Left hindlimb (tissue), 1 donor: ENCODE measurements around the gene MCC.

Experiments
- DNase-seq: peaks from one replicate; pipeline ENCODE4 v3.0.0-alpha.2; 2018

The MCC gene

DNA sequence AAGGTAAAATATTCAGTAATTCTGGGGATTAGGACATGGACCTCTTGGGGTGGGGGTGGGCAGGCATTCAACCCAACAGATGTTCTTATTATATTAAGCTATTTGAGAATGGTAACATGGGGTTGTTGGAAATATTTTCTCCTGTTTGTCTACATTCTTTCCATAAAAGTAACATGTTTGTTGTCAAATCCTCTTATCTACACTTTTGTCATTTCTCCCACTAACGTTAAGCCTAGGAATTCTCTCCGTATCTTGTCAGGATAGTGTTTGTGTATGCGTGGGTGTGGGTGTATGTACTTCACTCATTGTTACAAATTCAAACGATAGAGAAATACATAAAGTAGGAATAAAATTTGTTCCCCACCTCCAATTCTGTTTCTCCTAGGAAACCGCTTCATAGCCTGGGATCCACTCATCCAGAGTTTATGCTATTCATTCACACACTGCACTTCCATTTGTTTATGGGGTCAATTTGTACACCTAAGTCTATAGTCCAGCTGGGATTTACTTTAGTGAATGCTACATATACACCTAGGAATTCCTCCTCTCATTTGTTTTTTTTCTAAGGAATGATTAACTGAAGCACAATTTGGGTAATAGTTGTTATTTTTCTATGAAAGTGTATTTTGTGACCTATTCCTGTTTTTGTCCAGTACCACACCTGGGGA lies 294.8 kb downstream of the MCC start:
- DNase-seq = no peak

DNA sequence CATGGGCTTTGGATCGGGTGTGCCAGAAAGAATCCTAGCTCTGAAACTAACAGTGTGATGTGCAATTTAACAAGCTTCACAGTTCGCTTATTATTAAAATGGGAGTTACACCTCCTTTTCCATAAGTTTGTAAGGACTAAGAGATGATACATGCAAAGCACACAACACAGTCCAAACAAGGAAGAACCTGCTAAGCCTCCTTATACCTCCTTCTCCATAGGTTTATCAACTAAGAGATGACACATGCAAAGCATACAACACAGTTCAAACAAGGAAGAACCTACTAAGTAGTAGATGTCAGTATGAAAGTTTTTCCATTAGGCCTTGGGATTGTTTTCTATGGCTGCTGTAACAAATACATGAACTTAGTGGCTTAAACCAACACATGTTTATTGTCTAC lies 295.7 kb downstream of the MCC start:
- DNase-seq = no peak

DNA sequence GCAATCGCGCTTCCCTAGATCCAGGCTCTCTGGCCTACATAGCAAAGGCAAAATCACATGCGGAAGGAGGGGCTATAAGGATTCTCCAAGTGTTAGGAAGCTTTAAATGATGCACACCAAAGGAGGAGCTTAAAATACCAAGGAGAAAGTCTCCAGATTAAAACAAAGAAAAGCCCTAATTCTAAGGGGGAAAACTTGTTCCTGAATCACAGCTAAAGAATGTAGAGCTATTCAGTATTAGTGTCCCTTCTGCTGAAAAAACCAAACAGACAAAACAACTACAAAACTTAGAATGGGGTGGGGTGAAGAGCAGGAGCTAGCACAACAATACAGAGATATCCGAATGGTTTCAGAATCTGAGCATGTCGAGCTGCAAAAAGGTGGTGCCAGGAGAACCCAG lies 297.9 kb downstream of the MCC start:
- no peak for DNase-seq

DNA sequence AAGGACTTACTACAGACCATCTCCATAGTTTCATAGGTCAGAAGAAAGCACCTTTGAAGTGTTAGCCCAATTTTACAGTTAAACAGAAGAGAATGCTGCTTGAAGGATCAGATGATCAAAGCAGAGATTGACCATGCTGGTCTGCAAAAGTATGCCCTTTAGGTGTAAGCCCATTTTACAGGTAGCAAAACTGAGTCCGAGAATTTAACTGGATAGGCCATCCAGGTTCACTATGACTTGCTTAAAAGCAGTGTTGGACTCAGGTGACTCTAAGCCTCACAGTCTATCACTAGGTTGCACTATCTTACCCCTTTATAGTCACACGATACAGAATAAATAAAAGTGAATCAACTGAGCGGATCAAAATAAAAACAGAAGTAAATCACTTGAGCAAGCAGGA lies 299.0 kb downstream of the MCC start:
- DNase-seq = no peak

DNA sequence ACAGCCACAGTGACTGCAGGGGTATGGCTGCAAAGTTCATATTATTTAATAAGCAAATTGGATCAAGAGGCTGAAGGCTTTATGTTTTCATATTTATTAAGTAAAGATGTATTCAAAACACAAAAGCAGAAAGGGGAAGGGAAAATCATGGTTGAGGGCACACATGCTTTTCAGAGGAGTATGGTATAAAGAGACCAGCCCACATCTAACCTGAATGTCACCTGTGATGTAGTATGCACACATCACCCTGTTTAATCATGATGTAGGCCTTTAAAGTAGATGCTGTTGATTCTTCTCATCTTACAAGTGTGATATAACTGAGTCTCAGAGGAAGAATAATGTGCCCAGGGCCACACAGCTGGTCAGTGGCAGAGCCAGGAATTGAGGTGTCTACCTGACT lies 299.8 kb downstream of the MCC start:
- DNase-seq = no peak

DNA sequence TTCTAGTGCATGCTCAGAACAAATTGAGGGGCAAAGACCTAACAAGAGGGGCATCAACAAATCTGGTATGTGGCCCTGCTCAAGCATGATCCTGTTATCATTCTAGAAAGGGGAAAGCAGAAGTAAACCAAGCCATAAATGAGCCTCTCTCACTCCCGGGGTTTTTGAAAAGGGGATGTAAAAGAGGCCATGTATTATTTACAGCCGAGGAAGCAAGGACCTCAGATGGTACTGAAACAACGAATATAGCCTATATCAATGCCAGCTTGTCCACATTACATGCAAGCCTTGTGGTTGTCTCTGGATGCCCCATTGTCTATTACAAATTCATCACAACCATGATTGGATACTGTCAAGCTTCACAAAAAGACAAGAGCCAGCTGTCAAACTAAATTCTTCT lies 300.3 kb downstream of the MCC start:
- DNase-seq = no peak

DNA sequence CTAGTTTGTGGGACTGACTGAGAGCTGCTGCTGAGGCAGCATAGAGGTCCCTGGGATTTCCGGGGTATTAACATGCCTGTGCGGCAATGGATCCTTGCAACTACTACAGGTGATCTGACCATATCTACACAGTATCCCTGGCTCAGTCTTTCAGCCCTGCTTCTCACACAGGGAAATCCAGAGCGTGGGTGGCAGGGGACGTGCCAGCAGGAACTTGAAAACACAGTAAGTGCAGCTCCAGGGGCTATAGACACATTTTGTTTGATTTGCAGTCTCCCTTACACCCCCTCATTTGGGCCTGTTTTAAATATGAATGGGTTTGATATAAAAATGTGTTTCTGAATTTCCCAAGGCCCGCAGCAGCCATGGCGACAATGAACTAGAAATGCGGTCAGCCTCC lies 302.2 kb downstream of the MCC start:
- DNase-seq = no peak

DNA sequence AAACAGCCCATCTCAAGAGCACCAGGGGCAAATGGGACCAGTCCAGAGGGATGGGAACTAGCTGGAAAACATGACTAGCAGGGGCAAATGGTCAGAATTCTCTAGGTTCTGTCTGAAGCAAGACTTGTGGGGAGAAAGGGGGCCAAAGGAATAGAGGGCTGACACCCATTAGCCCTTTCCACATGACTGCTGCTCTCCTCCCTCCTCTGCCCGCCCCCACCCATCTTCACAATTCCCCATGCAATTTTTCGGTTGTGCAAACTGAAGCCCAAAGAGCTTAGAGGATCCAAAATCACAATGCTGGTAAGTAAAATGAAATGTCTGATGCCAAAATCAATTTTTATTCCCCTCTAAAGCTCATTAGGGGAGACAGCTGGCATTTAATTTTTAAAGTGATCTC lies 304.6 kb downstream of the MCC start:
- no peak for DNase-seq

DNA sequence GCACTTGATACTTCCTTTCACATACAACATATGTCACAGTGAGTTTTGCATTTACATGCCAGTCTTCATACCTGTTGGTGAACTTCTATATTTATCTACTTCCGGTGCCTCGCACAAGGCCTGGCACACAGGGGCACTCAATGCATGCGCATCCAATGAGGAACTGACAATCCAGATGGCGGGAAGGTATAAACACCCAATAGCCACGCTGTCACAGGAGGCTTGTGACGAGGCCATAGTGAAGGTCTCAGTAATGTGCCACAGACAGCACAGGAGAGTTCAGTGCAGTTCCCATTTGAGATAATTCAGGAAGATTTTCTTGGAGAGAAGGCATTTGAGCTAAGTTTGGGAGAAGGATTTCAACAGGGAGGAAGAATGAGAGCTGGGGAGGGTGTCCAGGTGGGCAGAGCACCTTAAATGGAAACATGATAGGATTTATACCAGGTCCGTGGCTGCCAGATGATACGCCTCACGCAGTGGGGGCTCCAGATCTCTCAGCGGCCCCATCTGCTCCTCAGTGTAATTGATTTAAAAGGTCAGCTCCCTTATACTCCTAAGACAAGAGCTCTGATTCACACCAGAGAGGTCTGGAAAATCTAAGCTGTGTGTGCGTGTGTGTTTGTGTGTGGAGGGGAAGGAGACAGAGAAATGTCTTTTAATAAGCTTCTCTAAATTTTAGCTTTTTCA lies 305.5 kb downstream of the MCC start:
- no peak for DNase-seq

DNA sequence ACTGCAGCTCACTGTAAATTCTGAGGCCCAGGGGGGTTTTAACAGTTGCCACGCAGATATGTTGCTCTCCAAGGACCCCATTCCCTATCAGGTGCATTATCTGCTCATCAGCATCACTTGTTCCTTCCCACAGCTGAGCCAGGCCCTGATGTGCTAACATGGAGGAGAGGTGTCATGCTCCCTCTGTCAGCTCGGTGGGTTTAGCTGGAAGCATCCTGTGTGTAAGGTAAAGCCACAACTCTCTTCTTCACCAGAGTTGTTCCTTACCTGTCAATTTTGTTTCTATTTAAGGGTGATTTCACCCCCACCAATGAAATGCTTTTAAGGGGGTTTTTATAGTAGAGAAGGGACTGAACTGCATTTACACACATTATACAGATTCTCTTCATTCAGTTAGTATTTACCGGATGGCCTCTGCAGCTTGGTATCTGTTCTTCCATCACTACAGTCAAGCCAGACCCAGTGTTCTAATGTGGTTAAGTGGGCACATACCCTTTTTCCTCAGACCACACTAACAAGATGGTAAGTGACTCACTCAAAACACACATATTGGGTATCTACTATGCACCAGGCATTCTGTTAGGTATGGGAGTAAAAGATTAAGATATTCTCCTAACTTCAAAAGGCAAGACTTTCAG lies 306.3 kb downstream of the MCC start:
- no peak for DNase-seq

DNA sequence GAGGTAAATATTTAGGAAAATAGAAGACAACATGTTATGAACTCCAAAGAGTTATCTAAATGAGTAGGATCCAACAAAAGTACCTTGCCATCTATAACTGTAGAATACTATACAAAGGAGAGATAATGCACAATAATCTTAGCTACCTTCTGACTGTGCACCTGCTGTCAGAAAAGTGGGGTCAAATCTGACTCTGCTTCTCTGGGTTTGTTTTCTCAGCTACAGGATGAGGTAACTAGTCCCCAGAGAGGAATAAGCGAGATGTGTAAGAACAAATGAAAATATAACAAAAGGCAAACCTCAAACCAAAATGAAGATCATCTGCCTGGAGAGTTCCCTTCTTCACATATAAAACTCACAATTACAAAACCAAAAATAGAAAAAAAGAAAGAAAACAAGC lies 306.8 kb downstream of the MCC start:
- DNase-seq = no peak

DNA sequence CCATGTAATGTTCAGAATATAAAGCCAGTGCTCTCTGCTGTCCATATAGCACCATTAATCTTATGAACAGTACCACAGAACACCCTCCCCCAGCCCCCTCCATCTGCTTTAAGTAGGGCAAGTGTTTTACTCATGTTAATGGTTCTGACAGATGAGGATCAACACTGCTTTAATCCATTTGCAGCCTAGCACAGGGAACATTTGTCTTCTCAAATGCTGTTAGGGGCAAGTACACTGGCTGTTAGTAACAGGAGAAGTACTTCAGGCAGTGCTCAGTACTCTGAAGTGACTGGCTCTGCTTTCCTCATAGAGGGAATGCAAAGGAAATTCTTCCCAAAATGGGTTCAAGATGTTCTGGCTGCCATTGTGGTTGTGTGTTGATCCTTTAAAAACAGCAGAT lies 309.1 kb downstream of the MCC start:
- DNase-seq = no peak

DNA sequence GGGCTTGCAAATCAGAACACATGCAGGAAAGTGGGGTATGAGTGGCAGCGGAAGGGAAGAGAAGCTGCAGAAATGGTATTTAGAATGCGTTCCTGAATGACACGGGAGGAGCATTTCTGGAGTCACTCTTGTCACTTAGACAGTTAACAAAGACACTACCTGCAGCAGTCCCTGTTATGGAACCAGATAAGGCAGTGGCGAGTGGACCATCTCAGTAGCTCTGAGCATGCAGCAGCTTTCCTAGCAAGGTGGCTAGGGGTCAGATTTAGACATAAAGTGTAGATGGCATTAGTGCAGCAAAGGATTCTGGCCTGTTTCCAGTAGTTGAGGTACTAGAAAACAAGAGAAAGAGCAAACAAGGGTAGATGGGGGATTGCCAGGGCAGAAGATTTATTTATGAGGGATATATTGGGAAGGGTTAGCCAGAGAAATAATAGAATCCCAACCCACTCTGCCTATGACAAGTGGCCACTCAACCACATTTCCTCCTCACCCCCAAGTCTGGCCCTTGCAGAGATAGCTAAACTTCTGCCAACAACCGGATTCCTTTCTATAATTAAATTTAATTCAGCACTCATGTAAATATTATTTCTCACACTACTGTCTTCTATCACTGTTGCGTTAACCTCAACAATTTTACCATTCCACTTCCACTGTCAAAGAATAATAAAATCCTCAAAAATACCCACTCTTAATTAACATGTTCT lies 310.0 kb downstream of the MCC start:
- DNase-seq = no peak

DNA sequence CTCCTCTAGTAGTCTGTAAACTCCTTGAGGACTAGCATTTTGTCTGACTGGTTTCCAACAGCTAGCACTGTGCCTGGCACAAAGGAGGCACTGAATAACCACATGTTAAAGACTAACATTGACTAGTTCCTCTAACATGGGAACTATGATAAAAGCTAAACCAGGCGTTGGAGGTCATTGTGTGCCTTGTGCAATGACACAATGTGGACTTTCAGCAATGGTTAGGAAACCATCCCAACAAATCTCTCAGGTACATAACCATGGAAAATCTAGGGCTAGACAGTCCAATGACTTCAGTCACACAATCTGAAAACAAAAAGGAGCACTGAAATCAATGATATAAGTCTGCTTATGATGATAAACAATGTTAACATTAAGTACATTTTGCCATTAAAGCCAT lies 311.0 kb downstream of the MCC start:
- no peak for DNase-seq

DNA sequence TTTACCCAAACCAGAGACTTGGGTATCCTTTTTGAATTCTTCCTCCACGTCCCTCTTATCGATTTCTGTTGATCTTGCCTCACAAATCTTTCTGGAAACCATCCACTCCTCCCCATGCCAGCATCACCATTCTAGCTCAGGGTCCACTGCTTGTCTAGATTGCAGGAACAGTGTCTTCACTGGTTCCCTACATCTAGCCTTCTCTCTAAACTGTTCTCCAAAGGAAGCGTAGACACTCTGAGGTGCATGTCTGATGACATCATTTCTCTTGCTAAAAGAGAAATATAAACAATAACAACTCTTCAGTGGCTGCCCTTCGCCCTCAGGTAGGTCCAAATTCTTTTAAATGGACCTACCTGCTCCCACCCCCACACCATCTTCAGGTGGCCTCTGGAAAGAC lies 311.5 kb downstream of the MCC start:
- no peak for DNase-seq

DNA sequence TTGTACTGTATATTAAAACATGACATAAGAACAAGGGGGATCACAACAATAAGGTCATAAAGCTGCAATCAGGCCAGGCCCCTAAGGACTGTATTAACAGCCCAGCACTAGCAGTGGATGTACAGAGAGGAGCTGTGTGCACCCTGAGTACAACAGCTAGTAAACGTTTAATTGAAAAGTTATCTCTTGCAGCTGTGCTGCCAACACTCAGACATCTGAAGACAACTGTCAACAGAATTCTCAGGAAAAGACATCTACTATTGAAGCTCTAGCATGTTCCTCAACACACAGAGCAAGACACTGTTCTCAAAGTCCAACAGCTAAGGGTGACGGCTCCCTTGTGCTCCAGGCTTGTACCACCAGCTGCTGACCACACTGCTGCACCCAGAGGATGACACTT lies 312.1 kb downstream of the MCC start:
- DNase-seq = no peak

DNA sequence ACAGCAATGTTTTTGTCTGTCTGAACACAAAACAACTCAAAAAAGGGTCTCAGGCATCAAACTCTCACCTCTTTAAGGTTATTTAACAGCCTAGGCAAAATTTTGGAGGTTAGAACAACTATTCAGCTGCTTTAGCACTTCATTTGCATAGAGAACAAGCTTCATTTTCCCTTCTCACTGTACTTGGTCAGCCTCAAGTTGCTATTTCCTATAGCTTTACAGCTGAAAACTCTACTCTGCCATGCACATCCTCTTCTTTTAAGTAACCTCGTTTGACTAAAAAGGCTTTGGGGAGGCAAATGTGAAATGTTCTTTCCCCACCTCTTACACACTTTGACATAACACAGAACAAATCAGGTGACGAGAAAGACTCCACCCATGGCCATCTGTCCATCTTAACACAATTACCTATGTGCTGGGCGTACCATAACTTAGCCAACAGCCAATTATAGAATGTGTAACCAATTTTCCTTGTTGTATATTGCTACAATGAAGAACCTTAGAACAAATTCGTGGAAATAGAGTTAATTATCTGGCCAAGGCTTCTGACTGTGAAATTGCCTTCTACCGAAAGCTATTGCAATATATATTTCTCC lies 315.9 kb downstream of the MCC start:
- DNase-seq = no peak

DNA sequence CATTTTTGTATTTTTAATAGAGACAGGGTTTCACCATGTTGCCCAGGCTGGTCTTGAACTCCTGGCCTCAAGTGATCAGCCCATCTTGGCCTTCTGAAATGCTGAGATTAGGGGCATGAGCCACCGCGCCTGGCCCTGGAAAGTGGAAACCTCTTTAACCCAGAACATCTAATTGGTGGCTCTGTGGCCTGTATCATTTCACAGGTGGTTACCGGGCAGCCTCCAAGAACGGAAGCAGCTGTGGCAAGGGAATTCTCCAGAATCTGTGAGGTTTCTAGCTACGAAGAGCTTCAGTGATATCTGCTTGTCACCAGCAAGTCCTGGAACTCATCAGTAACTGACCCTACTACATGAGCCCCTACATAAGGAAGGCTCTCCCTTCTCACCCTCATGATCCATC lies 316.7 kb downstream of the MCC start:
- DNase-seq = no peak

DNA sequence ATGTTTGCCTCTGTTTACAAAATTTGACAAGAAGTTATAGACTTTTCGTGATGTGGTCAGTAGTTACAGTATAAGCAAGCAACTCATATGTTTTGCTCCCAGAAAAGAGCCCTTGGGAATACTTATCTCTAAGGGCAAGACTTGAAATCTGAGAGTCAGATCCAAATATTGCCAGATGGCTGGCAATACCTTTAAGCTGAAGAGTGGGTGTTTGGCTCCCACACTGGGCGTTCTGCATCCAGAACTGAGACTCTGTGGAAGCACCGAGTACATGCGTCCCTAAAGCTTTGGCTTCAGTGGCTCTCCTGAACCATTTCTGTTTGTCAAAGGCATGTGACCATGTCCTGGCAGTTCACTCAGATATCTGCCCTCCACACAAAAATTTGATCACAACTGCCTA lies 317.5 kb downstream of the MCC start:
- no peak for DNase-seq

DNA sequence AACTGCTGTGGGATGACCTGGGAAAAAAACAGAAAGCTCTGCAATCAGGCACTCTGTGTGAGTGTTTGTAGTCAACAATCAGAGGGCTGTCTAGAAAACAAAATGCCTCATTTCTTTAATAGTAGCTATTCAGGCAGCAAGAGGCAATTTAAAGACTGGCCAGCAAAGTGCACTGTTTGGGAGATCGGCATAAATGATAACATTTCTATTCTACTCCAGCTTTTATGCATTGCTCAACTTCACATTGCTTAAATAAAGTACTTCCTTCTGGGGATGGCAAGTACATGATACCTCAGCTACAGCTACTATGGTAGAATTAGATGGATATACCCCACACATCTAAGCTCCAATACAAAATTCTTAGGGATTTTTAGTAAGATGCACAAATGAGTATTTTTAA lies 318.5 kb downstream of the MCC start:
- no peak for DNase-seq

DNA sequence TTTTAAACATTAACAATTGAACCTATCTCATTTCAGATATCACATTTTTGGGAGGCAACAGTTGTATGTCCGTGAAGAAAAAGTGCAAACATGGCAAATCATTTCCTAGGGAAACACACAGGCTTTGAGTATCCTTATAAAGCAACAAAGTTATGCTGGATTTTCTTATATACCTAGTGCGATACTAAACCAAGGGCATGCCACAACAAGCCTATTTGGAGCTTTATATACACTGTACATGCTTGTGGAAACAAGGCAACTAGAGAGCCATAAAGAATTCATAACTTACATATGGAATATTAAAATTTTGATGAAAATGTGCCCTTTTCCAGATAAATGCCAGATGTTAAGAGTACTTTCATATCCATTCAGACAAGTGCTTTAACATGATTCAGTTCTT lies 320.3 kb downstream of the MCC start:
- no peak for DNase-seq

DNA sequence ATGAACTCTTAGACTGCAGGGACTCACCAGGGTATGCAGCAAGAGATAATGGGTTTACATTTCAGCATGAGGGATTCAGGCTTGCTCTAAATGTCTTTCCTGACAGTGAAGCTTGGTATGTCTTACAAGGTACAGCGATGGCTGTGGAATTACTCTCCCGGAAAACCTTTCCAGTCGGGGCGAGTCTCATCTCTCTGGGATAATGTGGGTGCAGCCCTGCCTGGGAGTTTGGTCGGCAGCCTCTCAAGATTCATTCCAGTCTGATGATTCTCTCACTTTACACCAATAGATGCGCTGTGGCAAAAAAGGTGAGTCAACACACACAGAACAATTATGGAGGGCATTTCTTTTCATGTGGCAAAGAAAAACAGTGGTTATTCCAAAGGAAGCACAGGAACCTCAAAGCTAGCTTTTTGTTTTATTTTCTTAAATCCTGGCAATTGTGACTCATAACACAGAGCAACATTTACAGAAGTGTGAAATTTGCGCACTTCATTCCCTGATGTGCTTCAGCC lies 321.3 kb downstream of the MCC start:
- no peak for DNase-seq

DNA sequence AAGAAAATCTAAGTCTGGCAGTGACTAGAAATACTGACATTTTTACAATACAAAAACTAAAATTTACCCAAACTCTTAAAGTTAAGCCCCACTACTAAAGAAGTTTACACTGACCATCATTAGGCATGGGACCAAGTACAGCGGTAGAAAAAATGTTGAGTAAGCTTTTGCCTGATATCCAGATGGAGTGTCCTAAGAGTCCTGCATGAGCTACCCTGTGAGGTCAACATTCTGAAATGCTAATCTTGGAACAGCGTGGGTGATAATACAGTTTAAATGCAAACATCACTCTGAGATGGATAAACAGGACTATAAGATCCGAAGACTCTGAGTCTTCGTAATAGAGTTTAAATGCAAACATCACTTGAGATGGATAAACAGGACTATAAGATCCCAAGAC lies 322.0 kb downstream of the MCC start:
- DNase-seq = no peak
